SK-N-MC (cell line): ENCODE data around the gene ZNF407.

Experiments used
- DNase-seq: peaks from one replicate; pipeline ENCODE4 v3.0.0-alpha.2; 2011; ENCODE audit warnings: low read depth, low spot score
- H3K27ac ChIP-seq: fragments of 200-600 bp; sonication (generic); 2 replicates; pipeline ENCODE4 v1.5.1; 2016; ENCODE audit warnings: mixed run types
- H3K36me3 ChIP-seq: fragments of 200-600 bp; sonication (generic); 2 replicates; pipeline ENCODE4 v1.6.1; 2017; ENCODE audit warnings: antibody characterized with exemption, low read length, mixed read lengths; ENCODE audit not compliant: insufficient read depth
- H3K4me3 ChIP-seq: fragments of 200-600 bp; sonication (generic); 2 replicates; pipeline ENCODE4 v1.5.1; 2016
- H3K9ac ChIP-seq: fragments of 200-600 bp; sonication (generic); 2 replicates; pipeline ENCODE4 v1.8.0; 2017; ENCODE audit warnings: mixed run types, mixed read lengths; ENCODE audit not compliant: insufficient read length
- H3K9me3 ChIP-seq: fragments of 200-600 bp; sonication (generic); 2 replicates; pipeline ENCODE4 v1.6.1; 2017; ENCODE audit warnings: low read depth, mild to moderate bottlenecking, antibody characterized with exemption, low read length, moderate library complexity, mixed read lengths
- EZH2 ChIP-seq: fragments of 200-600 bp; sonication (generic); IDR thresholded peaks from one replicate; pipeline ENCODE4 v1.6.1; 2017; ENCODE audit warnings: antibody characterized with exemption
- FOXP2 ChIP-seq: optimal IDR thresholded peaks from 2 replicates; pipeline ENCODE3; 2011; ENCODE audit warnings: mild to moderate bottlenecking, moderate library complexity; ENCODE audit not compliant: insufficient read depth; ENCODE audit errors: extremely low read length, control extremely low read depth
- POLR2AphosphoS5 ChIP-seq: IDR thresholded peaks from 2 replicates; pipeline ENCODE4 v1.6.1; 2012; ENCODE audit warnings: mild to moderate bottlenecking, low read depth, low read length, borderline replicate concordance

The ZNF407 gene

DNA sequence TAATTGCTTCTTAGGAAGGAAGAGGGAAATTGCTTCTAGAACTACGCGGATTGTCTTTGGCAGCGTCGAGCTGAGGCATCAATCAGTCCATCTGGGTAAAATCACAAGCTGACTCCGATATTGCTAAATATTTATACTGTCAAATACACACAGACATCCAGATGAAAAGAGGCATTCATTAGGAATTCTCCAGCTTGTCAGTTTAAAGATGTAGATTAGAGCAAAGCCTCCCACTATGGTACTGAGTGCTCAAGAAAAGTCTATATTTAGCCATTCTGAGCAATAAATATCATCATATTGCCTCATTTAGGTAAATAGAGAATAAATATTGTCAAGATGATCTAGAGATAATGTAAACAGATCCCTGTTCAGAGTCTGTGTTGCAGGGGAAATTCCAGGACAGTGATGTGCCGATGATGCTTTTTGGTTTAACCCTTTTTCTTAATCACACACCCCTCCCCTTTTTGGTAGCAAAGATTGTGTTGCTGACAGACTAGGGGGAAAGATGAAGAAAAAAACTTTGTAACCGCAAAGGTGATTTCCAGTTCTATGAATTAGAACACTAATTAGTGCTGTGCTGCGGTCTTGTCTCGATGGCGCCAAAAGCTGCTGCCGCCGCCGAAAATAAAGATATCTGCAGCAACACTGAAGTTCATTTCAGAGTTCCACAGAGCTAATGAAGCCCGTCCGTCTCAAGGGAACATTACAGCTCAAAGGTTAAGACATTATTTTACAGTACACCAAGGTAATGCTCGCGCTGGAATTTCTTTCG is 439.4 kb downstream of the ZNF407 start:
- Histone ChIP-seq H3K9ac (no peak overlapping the region), H3K9me3 (no peaks in the 10 kb centered on the region), H3K27ac (no peak overlapping the region), H3K36me3 (no peaks in the 10 kb centered on the region), H3K4me3 (no peak overlapping the region)
- no peak for DNase-seq
- TF ChIP-seq POLR2AphosphoS5 (no peak), FOXP2 (no peak), EZH2 (no peak)

DNA sequence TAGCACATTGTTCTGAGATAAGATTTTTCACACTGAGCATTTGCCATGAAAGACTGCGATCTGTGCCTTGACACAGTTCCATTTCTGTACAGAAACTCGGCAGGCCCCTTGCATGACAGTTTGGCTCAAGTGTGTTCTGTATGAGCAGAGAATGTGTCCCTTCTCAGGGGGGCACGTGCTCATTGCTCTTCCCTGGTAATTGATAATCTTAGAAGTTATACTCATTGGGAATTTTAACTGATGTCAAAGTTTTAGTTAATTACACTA is 440.0 kb downstream of the ZNF407 start:
- no peak for DNase-seq
- TF ChIP-seq FOXP2: no peak
- no peak for TF ChIP-seq EZH2
- no peak for TF ChIP-seq POLR2AphosphoS5
- Histone ChIP-seq H3K9me3 (no peaks in the 10 kb centered on the region), H3K27ac (no peak overlapping the region), H3K36me3 (no peaks in the 10 kb centered on the region), H3K9ac (no peak overlapping the region), H3K4me3 (no peak overlapping the region)

DNA sequence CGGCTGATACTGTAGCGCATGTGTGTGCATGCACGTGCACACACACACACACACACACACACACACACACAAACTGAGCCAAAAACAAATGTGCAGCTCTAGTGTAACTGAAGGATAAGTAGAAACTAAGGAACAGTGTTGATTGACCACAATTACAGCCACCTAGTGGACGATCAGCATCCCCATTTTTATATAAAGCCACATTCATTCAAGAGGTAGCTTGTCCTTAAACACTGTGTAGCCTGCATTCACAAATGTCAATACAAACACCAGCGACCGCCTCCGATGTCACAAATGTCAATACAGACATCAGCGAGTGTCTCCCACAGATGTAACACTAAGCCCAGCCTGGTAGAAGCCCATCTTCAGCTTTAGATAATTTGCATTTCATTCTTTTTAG is 443.9 kb downstream of the ZNF407 start:
- H3K27ac ChIP-seq: no peak overlapping the region
- TF ChIP-seq EZH2 (no peak), POLR2AphosphoS5 (no peak), FOXP2 (no peak)
- H3K9ac ChIP-seq: no peak overlapping the region
- H3K36me3 ChIP-seq: no peaks in the 10 kb centered on the region
- DNase-seq: no peak
- no peak overlapping the region for H3K4me3 ChIP-seq
- H3K9me3 ChIP-seq: no peaks in the 10 kb centered on the region

DNA sequence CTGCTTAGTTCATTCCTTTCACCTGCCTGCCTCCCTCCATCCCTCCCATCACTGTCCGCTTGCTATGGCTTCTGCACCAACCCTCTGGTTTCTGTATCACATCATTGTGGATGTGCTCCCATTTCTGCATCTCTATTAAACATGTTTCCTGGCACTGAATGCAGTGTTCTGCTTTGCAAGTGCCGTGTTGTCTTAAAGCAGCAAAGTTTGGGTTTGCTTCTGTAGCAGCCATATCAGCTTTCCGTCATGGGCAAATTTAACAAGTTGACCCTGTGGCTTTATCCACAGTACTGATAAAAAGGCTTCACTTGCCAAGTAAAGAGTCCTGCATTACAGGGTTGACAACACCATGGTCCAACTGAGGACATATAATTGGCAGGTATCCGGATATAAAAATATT is 445.8 kb downstream of the ZNF407 start:
- TF ChIP-seq POLR2AphosphoS5: no peak
- TF ChIP-seq EZH2: no peak
- no peak for TF ChIP-seq FOXP2
- H3K9ac ChIP-seq: no peak overlapping the region
- H3K27ac ChIP-seq: no peak overlapping the region
- no peak for DNase-seq
- no peak overlapping the region for H3K4me3 ChIP-seq
- H3K36me3 ChIP-seq: no peaks in the 10 kb centered on the region
- H3K9me3 ChIP-seq: no peaks in the 10 kb centered on the region

DNA sequence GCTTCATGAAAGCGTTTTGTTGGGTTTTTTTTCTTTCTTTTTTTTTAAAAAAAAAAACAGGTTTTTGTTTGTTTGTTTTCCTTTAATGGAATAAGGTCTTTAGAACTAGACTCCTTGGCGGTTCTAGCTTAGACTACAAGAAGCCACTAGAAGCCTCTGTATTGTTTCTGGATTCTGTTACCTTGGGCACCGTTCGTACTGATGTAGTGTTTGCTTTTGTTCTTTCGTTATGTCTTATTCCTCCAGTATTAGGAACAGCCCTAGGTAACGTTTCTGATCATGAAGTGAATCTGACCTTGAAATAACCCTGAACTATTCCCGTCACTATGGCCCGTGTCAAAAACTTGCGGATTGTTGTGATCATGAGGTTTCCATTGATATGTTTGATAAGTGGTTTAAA is 446.6 kb downstream of the ZNF407 start:
- Histone ChIP-seq H3K36me3 (no peaks in the 10 kb centered on the region), H3K9me3 (no peaks in the 10 kb centered on the region), H3K4me3 (no peak overlapping the region), H3K9ac (no peak overlapping the region), H3K27ac (no peak overlapping the region)
- DNase-seq: no peak
- TF ChIP-seq EZH2 (no peak), FOXP2 (no peak), POLR2AphosphoS5 (no peak)

DNA sequence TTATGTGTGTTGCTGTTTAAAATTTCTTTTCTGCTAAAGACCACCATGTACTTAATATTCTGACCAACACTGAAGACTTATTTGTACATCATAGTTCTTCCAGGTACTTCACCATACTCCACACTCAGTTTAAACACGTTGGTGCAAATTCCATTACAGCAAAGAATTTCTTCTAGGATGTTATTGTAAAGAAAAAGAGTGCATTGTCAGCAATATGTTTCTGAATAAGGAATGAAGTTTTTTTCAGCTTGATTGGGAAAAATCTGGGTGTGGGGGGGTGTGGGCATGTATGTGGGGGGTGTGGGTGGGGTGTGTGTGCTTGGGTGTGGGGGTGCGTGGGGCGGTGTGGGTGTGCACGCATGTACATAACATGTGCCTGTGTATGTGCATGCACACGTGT is 447.1 kb downstream of the ZNF407 start:
- DNase-seq: no peak
- H3K9ac ChIP-seq: no peak overlapping the region
- TF ChIP-seq EZH2 (no peak), POLR2AphosphoS5 (no peak), FOXP2 (no peak)
- no peak overlapping the region for H3K27ac ChIP-seq
- H3K4me3 ChIP-seq: no peak overlapping the region
- no peaks in the 10 kb centered on the region for H3K9me3 ChIP-seq
- no peaks in the 10 kb centered on the region for H3K36me3 ChIP-seq

DNA sequence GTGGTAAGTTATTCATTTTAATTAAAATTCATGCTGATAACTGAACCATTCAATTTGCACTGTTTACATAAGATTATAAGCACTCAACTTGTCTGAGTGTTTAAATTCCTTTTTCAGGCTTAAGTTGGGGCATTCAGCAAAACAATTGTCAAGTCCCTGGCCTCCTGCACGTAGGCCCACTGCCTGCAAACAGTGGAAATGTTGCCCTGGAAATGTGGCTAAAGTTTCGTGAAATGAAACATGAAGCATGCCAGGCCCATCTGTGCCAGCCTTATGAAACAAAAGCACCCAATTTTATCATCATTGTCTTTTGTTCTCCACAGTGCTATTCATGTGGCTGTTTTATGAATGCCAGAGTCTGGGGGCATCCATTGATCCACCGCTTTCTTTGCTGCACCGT is 447.6 kb downstream of the ZNF407 start:
- DNase-seq: no peak
- Histone ChIP-seq H3K9ac (no peak overlapping the region), H3K36me3 (no peaks in the 10 kb centered on the region), H3K9me3 (no peaks in the 10 kb centered on the region), H3K27ac (no peak overlapping the region), H3K4me3 (no peak overlapping the region)
- no peak for TF ChIP-seq POLR2AphosphoS5
- TF ChIP-seq FOXP2: no peak
- TF ChIP-seq EZH2: no peak

DNA sequence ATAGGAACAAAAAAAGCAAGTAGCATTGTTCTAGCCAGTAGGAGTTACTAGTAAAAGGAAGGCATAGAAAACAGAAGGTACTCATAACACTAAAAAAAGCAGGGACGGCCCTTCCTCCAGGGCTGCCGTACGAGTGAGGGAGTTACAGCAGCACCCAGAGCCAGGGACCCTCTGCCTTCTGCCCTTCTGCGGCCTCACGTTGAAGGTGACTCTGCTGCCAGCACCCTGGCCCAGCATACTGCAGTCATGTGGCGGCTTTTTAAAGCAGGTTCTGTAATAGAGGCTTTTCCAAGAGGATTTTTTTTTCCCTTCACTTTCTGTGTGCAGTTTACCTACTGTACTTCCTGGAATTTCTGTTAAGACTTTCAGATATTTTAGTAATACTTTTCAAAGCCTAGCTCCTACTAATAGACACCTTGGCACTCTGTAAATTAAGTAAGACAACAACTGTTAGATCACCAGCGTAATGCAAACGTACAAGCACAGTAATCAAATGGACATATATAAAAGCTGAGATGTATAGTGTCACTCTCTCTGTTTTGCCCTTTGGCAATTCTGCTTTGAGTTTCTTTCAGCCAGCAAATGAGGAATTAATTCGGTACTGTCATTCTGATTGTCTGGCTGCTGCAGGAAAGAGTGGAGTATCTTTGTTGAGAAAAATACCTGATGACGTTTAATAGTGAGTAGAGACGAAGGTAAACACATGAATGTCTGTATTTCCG is 449.7 kb downstream of the ZNF407 start:
- DNase-seq: no peak
- no peak overlapping the region for H3K9ac ChIP-seq
- TF ChIP-seq FOXP2 (no peak), POLR2AphosphoS5 (no peak), EZH2 (no peak)
- H3K4me3 ChIP-seq: no peak overlapping the region
- no peak overlapping the region for H3K27ac ChIP-seq
- no peaks in the 10 kb centered on the region for H3K36me3 ChIP-seq
- no peaks in the 10 kb centered on the region for H3K9me3 ChIP-seq
